Measurements from ENCODE around the gene RPL12.

Gene RPL12

GRCh38 chr9:127437497-127438264 lies 13.5 kb downstream of the RPL12 start:
- no peak for DNase-seq

DNA sequence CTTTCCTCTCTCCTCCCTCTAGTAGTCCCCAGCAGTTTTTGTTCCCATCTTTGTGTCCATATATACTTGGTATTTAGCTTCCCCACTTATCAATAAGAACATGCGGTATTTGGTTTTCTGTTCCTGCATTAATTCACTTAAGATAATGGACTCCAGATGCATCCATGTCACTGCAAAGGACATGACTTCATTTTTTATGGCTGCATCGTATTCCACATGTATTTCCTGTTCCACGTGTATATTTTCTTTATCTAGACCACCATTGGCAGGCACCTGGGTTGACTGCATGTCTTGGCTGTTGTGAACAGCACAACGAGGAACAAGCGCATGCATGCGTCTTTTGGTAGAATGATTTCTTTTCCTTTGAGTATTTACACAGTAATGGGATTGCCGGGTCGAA lies 20.8 kb downstream of the RPL12 start:
- no peak for DNase-seq

GRCh38 chr9:127428348-127428747 lies 22.9 kb downstream of the RPL12 start:
- no peak for DNase-seq

- no peak for DNase-seq
Observed at GRCh38 chr9:127426756-127427155, 24.4 kb downstream of the RPL12 start.

GRCh38 chr9:127424676-127424999 lies 26.6 kb downstream of the RPL12 start:
- no peak for DNase-seq

- DNase-seq = peak; percentile 65
Observed at GRCh38 chr9:127423934-127424675, 27.1 kb downstream of the RPL12 start, which contains the start of gene ZNF79. Gene ZNF79 (plus strand): TSS chr9:127424382. CDS start chr9:127424788, 406 bp downstream.

- no peak for DNase-seq
Observed at GRCh38 chr9:127423476-127423933, 27.7 kb downstream of the RPL12 start.

DNA sequence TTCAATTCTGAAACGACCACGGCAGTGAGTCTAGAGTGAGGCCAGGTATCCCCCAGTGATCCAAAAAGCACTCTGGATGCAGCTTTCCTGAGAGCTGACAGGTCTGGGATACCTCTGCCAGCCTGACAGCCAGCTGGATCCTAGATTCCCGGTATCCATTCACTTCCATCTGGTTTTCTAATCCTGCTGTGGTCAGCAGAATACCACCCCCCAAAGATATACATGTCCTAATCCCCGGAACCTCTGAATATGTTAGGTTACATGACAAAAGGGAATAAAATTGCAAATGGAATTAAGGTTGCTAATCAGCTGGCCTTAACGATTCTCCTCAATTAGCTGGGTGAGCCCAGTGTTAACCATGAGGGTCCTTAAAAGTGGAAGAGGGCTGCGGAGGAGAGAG lies 28.4 kb downstream of the RPL12 start:
- no peak for DNase-seq

- no peak for DNase-seq
Observed at GRCh38 chr9:127422133-127422782, 28.9 kb downstream of the RPL12 start.

DNA sequence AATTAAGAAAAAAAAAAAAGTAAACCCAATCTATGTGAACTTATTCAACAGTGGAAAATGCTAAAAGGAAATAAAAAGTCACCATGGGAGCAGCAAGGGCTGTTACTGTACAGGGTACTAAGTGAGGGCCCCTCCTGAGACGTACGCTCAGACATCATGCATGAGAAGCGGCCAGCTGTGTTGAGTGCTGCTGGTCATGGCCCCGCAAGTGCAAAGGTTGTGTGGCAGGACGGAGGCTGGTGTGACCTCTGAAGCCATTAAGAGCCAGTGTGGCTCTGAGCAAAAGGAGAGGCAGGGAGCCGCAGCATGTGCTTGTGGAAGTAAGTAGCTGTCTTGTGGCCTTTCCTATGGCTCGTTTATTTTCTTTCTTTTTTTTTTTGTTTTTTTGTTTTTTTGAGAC lies 30.1 kb downstream of the RPL12 start:
- no peak for DNase-seq

DNA sequence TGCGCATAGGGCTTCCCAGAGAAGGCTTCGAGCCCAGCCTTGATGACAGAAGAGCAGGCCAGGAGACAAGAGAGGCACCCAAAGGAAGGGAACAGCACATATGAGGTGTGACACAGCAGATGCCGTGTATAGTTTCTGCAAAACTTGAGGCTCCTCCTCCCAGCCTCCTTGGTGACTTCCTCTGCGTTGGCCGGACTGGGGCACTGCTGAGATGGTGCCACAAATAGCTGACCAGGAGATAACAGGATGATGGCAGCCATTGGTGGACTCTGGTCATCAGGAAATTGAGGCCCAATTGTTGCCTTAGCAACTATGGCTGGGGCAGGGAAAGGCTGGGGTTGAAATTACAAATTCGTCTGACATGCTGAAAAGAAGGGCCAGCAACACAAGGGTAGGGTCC lies 31.9 kb downstream of the RPL12 start:
- DNase-seq = no peak

DNA sequence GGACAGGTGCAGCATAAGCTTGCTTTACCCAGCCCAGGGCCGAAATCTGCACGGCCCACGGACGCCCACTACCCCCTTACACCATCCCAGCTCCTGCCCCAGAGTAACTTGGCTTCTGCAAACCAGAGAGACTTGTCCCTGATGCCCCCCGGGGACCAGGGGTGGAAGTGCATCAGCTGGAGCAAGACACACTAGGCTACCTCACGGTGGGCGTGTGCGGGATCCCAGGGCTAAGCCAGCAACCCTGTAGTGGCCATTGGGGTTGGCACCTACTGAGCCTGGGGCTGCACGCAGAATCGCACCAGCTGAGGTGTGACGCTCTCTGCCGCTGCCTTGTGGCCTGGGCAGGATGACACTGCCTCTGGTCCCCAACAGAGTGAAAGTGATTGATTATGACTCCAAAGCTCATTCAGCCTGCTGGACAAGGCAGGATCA lies 33.2 kb downstream of the RPL12 start:
- no peak for DNase-seq

DNA sequence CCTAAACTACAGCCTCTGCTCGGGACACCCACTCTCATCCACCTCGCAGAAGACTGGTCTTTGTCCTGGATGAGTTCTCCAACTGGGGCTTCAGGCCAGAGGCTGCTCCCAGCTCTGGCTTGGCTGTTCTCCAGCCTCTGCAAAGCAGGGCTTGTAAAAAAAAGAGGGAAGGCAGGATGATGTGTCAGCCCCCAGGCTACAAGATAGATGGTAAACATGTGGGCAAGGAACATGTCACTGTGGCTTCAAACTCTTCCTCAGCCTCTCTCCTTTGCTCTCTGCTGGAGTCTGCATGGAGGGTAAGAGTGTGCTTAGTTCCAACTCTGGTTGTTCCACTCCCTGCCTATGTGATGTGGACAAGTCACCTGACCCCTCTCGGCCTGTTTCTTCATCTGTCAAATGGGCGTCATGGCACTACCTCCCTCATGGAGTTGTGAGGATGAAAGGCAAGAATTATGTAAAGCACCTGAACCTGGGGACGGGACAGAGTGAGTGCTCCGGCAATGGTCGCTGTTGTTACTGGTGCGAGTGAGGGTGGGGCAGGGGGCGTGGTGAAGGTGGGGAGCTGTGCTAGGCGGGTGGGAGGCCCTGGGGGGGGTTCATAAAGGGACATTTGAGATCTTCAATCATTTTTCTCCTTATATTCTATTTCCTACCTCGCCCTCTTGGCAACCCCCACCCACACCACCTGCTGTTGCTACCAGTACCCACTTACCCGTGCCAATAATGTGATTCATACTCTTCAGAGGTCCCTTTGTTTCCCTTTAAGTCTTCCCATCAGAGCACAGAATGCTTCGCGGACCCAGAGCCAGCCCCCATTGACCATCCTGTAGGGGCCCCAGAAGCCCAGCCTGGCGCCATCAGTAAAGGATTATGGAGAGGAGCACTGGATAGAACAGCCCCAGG lies 33.8 kb downstream of the RPL12 start:
- DNase-seq = no peak

GRCh38 chr9:127415657-127416056 lies 35.5 kb downstream of the RPL12 start:
- no peak for DNase-seq

DNA sequence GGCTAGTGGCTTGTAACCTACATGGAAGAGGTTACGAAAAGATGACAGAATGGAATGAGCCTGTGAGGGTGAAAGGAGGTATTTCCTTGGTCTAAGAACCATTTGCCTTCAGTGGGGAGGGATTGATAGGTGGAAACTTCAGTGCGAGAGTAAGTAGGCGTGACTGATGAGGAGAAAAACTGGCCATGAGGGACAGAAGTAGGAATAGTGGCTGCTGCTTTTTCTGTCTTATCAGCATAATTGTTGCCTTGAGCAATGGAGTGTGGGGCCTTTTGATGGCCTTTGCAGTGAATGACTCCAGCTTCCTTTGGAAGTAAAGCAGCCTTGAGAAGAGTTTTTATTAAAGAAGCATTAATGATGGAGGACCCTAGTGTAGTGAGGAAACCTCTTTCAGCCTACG lies 36.1 kb downstream of the RPL12 start:
- DNase-seq = no peak

DNA sequence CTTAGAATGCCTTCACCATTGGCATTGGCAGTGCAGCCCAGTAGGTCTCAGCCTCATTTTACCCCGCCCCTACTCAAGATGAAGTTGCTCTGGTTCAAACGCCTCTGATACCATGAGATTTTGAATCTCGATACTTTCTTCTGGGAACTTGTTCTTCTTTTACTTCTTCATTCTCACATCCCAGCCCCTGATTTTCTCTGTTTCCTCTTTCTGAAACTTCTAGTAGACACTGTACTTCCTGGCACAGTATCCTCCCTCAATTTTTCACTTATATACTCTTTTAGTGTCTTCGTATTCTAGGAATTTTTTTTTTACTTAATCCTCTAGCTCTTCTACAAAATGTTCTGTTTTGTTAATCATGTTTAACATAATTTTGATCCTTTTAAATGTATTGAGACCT lies 40.1 kb downstream of the RPL12 start:
- DNase-seq = no peak

- DNase-seq = no peak
Observed at GRCh38 chr9:127407492-127407843, 43.7 kb downstream of the RPL12 start.

- DNase-seq = no peak
Observed at GRCh38 chr9:127406799-127407491, 44.3 kb downstream of the RPL12 start.

DNA sequence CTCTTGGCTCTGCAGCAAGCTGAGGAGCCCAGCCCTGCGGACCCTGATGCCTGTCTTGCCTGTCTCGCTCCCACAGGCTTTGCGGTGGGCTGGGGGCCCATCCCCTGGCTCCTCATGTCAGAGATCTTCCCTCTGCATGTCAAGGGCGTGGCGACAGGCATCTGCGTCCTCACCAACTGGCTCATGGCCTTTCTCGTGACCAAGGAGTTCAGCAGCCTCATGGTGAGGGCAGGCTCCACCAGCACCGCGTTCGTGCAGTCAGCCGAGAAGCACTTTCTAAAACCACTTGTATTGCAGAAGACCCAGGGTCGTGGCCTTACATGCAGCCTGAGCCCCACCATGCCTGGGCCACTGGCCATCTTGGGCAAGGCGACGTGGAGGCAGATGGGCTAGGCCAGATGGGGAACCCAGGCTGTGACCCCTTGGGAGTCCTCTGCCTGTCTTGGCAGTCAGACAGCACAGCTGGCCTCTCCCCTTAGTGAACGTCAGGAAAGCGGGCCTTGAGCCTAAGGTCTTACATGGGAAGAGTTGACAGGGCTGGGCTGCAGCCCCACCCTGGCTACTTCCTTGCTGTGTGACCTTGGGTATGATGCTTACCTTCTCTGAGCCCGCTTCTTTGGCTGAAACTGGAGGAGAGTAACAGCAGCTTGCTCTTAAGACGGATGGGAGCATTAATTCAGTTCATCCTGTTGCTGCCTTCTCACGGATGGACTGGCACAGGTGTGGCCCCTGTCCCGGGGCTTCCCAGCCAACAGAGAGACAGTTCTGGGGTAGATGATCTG lies 45.7 kb downstream of the RPL12 start:
- DNase-seq = no peak

DNA sequence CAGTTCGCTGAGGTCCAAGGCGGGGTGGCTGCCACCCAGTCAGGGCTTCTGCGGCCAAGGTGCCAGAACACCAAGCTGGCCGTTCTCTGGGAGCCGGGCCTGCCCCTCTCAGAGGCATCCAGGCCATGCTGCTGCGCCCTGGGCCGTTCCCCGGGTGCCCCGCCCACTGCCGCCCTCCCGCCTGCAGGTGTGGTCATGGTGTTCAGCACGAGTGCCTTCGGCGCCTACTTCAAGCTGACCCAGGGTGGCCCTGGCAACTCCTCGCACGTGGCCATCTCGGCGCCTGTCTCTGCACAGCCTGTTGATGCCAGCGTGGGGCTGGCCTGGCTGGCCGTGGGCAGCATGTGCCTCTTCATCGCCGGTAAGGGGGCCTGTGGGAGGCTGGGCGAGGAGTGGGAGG lies 46.6 kb downstream of the RPL12 start:
- no peak for DNase-seq

- no peak for DNase-seq
Observed at GRCh38 chr9:127403507-127404192, 47.6 kb downstream of the RPL12 start.
